ENCODE results near the gene FOXP1.

Gene FOXP1

DNA sequence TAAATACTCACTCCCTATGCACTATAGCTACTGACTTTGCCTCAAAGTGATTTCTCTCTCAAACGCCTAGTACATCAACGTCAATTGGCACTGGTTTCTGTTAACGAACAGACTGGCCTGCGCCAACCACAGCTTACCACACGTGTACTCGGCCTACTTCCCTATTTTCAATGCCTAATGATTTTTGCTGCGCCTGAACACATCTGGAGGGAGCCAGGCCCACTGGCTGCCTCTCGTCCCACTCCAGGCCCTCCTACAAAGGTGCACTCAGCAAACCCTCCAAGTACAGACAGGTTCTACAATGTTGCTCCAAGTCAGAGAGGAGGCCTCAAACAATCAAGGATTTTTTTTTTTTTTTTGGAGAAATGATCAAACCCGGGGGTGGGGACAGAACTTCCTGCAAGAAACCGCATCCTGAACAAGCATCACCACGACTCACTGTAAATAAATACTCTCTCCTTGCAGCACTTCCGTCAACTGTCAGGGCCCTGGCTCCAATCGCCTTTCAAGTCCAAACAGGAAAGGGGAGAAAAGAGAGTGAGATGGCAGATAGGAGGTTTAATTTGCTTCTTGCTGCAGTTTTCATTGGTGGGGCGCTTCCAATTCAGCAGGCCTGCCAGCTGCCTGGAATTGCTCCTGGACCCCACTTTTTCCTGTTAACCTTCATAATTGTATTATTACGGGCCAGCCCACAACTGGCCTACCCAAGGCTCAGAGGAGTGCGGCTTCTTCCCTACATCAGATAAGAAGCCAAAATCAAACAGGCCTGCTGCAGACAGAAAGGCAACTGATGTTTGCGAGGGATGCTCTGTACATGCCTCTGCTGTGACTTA lies 139.3 kb downstream of the FOXP1 start:
- Histone ChIP-seq H3K27me3 (ENCODE audit: insufficient read depth, low read depth, severe bottlenecking) (no peaks in the 10 kb centered on the region), H3K36me3 (no peaks in the 10 kb centered on the region), H3K27ac (no peak overlapping the region), H3K9me3 (ENCODE audit: severe bottlenecking) (no peaks in the 10 kb centered on the region), H3K4me3 (ENCODE audit: low read depth, low read length) (no peak overlapping the region)
- DNase-seq, result no peak
- TF ChIP-seq, protein P1, sequence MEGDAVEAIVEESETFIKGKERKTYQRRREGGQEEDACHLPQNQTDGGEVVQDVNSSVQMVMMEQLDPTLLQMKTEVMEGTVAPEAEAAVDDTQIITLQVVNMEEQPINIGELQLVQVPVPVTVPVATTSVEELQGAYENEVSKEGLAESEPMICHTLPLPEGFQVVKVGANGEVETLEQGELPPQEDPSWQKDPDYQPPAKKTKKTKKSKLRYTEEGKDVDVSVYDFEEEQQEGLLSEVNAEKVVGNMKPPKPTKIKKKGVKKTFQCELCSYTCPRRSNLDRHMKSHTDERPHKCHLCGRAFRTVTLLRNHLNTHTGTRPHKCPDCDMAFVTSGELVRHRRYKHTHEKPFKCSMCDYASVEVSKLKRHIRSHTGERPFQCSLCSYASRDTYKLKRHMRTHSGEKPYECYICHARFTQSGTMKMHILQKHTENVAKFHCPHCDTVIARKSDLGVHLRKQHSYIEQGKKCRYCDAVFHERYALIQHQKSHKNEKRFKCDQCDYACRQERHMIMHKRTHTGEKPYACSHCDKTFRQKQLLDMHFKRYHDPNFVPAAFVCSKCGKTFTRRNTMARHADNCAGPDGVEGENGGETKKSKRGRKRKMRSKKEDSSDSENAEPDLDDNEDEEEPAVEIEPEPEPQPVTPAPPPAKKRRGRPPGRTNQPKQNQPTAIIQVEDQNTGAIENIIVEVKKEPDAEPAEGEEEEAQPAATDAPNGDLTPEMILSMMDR (IDR thresholded peaks at IDR 0.05; ENCODE audit: low read depth, low read length), result no peak

DNA sequence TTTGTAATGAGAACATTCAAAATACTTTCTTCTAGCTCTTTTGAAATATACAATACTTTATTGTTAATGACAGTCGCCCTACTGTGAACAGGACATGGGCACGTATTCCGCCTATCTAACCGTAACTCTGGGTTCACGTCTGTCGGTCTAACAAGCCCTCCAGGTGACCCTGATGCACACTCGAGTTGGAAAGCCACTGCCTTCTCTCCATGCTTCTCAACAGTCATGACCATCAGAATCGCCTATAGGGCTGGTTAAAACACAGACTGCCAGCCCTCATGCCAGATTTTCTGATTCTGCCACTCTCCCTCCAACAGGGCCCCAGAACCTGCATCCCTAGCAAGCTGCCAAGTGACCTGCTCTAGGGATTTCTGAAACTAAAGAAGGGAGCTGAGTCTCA lies 140.2 kb downstream of the FOXP1 start:
- H3K27me3 ChIP-seq (ENCODE audit: insufficient read depth, low read depth, severe bottlenecking), result no peaks in the 10 kb centered on the region
- no peaks in the 10 kb centered on the region for H3K9me3 ChIP-seq (ENCODE audit: severe bottlenecking)
- H3K36me3 ChIP-seq, result no peaks in the 10 kb centered on the region
- DNase-seq, result no peak
- no peak overlapping the region for H3K4me3 ChIP-seq (ENCODE audit: low read depth, low read length)
- TF ChIP-seq, protein P1 (IDR thresholded peaks at IDR 0.05; ENCODE audit: low read depth, low read length), result no peak
- no peak overlapping the region for H3K27ac ChIP-seq

DNA sequence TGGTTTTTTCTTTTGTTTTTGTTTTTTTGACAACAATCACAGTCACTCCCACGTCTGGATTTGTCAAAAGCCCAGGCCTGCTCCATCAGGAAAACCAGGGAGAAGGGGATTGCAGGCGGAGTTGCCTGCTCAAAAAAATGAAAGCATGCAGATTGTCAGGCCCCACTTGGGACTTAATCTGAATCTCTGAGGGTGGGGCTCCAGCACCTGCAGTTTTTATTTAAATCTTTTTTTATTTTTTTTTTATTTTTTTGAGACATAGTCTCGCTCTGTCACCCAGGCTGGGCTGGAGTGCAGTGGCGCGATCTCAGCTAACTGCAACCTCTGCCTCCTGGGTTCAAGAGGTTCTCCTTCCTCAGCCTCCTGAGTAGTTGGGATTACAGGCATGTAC lies 140.9 kb downstream of the FOXP1 start:
- no peaks in the 10 kb centered on the region for H3K36me3 ChIP-seq
- H3K9me3 ChIP-seq (ENCODE audit: severe bottlenecking), result no peaks in the 10 kb centered on the region
- DNase-seq, result no peak
- TF ChIP-seq, protein P1 (IDR thresholded peaks at IDR 0.05; ENCODE audit: low read depth, low read length), result no peak
- H3K27me3 ChIP-seq (ENCODE audit: insufficient read depth, low read depth, severe bottlenecking), result no peaks in the 10 kb centered on the region
- no peak overlapping the region for H3K27ac ChIP-seq
- no peak overlapping the region for H3K4me3 ChIP-seq (ENCODE audit: low read depth, low read length)

DNA sequence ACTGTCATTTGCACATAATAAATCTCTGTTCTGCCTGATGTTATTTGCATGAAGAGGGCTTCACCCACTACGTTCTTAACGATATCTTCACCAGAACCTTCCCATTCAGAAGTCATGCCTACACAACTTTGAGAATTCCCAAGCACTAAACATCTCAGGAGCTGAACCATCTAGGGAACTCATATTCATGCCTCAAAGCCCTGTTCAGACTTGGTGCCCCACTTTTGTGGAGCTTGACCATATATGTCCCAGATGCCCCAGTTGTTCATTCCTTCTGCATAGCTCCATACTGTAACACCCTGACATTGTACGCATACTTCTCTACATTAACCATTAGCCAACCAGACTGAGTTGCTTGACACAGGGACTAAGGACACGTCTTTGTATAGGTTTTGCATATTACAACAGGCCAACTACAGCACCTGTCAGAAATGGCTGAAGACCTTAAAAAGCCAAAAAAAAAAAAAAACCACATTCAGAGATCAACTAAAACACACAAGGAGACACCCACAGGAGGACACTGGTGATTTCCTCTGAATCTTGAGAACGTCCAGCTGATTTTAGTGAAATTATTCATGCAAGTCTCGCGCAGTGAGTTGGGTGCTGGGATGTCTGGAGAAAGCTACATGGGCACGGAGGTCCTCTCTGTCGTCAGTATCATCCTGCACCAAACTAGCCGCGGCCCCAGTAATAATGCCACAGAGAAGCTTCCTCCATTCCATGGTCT lies 141.4 kb downstream of the FOXP1 start:
- H3K4me3 ChIP-seq (ENCODE audit: low read depth, low read length), result no peak overlapping the region
- no peaks in the 10 kb centered on the region for H3K9me3 ChIP-seq (ENCODE audit: severe bottlenecking)
- TF ChIP-seq, protein P1 (IDR thresholded peaks at IDR 0.05; ENCODE audit: low read depth, low read length), result no peak
- DNase-seq, result no peak
- no peaks in the 10 kb centered on the region for H3K36me3 ChIP-seq
- H3K27me3 ChIP-seq (ENCODE audit: insufficient read depth, low read depth, severe bottlenecking), result no peaks in the 10 kb centered on the region
- H3K27ac ChIP-seq, result no peak overlapping the region

DNA sequence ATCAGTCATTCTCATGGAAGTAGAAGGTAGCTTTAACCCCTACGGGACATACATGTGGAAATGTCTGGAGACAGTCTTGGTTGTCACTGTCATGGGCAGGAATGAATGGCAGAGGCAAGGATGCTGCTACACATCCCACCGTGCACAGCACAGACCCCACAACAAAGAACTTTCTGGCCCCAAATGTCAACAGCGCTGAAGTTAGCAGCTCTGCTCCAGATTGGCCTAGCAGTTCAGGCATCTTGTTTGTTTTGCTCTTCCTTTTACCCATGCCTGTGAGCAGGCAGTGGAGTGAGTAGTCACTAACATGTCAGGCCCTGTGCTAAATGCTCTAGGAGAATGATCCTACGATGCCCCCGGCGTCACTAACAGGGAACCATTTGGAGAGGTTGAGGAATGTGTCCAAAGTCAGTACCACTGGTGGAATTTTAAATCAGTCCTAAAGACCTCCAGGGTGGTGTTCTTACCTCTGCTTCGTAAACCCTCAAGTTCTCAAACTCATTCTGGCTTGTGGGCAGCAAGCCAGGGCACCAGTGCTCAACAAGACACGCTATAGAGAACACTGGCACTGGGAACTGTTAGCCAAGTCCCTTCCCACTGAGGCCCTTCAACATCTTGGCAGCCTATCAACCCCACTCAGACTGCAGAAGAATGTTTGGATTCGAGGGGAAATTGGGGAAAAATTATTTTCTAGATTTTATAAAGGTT lies 142.2 kb downstream of the FOXP1 start:
- no peaks in the 10 kb centered on the region for H3K9me3 ChIP-seq (ENCODE audit: severe bottlenecking)
- no peak for DNase-seq
- no peaks in the 10 kb centered on the region for H3K27me3 ChIP-seq (ENCODE audit: insufficient read depth, low read depth, severe bottlenecking)
- TF ChIP-seq, protein P1 (IDR thresholded peaks at IDR 0.05; ENCODE audit: low read depth, low read length), result no peak
- H3K27ac ChIP-seq, result no peak overlapping the region
- no peaks in the 10 kb centered on the region for H3K36me3 ChIP-seq
- H3K4me3 ChIP-seq (ENCODE audit: low read depth, low read length), result no peak overlapping the region

Measured in WERI-Rb-1 (cell line).